ENCODE data around the gene FLT3.

FLT3 gene

GRCh38 chr13:28000567-28000966 lies 99.8 kb downstream of the FLT3 start:
- no peak for DNase-seq

GRCh38 chr13:27997904-27998522 lies 102.4 kb downstream of the FLT3 start:
- DNase-seq, result no peak

- no peak for DNase-seq
Observed at GRCh38 chr13:27991881-27992280, 108.5 kb downstream of the FLT3 start.

- no peak for DNase-seq
Observed at GRCh38 chr13:27988520-27988919, 111.9 kb downstream of the FLT3 start, which contains the start of gene URAD. Gene URAD (minus strand): TSS chr13:27988693. CDS start chr13:27988637, 56 bp downstream.

GRCh38 chr13:27985600-27985999 lies 114.8 kb downstream of the FLT3 start:
- no peak for DNase-seq

- DNase-seq, result no peak
Observed at GRCh38 chr13:27982361-27982760, 118.0 kb downstream of the FLT3 start.

GRCh38 chr13:27981006-27981708 lies 119.2 kb downstream of the FLT3 start:
- no peak for DNase-seq

GRCh38 chr13:27980280-27980998 lies 119.9 kb downstream of the FLT3 start:
- DNase-seq, result no peak

- no peak for DNase-seq
Observed at GRCh38 chr13:27979765-27980279, 120.6 kb downstream of the FLT3 start.

- DNase-seq, result no peak
Observed at GRCh38 chr13:27979001-27979643, 121.3 kb downstream of the FLT3 start.

- DNase-seq, result no peak
Observed at GRCh38 chr13:27978301-27978968, 121.9 kb downstream of the FLT3 start.

GRCh38 chr13:27977476-27978300 lies 122.7 kb downstream of the FLT3 start:
- DNase-seq, result no peak

GRCh38 chr13:27976362-27977091 lies 123.8 kb downstream of the FLT3 start:
- DNase-seq, result no peak

- DNase-seq, result no peak
Observed at GRCh38 chr13:27975564-27976361, 124.6 kb downstream of the FLT3 start.

GRCh38 chr13:27973961-27974662 lies 126.3 kb downstream of the FLT3 start:
- DNase-seq, result no peak

- DNase-seq, result no peak
Observed at GRCh38 chr13:27973291-27973690, 127.1 kb downstream of the FLT3 start.

GRCh38 chr13:27972478-27972820 lies 127.9 kb downstream of the FLT3 start:
- DNase-seq, result no peak

- no peak for DNase-seq
Observed at GRCh38 chr13:27971776-27972477, 128.4 kb downstream of the FLT3 start.

- DNase-seq, result no peak
Observed at GRCh38 chr13:27971236-27971645, 129.1 kb downstream of the FLT3 start.

Measured in activated CD4-positive, alpha-beta T cell treated with anti-CD3 and anti-CD28 coated beads for 4 hours (primary cell).